HG03280 (cell line): ENCODE data around the gene FAHD1.
"Not testable (repeated sequence)": the region's sequence is repeated elsewhere in the genome, so short reads cannot be mapped to it uniquely, and the experiment has no call there.

Experiments used
- ATAC-seq: cut with Tn5 transposase; IDR thresholded peaks from one replicate; pipeline ENCODE4 v1.9.1; 2021; ENCODE audit warnings: mild to moderate bottlenecking, moderate library complexity; ENCODE audit not compliant: unreplicated experiment

FAHD1 gene

DNA sequence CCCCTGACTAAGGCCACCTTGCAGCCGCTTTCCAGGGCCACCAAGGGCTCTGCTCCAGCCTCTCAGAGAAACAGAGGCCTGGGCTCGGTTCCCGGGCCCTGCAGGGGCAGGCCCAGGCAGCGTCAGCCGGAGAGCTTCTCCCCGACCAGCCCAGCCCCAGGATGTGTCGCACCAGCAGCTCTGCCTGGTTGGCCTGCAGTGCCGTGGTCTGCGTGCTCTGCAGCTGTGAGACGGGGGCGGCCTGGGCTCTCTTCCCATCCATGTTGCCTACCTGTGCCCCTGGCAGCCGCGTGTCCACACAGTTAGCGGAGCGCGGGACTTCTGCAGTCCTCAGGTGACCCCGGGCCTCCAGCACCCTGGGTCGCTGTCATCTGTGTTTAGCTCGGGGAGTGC is 38.3 kb upstream of the FAHD1 start:
- no peak for ATAC-seq

DNA sequence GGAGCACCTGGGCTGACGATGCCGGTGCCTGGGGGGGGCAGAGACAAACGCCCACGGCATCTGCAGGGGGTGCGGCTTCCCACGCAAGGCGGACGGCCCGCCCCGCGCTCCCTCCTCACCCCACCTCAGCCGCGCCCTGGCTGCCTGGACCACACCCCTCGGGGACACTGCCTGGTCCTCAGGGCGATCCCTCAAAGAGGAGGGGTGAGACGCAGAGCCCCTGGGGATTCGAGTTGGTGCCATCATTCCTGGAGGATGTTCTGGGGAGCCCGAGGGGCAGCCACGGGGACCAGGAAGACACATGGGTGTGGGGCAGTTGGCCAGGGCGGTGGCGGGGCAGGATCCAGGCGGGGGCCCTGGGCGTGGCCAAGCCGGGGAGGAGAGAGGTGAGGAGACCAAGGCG is 37.4 kb upstream of the FAHD1 start:
- no peak for ATAC-seq

DNA sequence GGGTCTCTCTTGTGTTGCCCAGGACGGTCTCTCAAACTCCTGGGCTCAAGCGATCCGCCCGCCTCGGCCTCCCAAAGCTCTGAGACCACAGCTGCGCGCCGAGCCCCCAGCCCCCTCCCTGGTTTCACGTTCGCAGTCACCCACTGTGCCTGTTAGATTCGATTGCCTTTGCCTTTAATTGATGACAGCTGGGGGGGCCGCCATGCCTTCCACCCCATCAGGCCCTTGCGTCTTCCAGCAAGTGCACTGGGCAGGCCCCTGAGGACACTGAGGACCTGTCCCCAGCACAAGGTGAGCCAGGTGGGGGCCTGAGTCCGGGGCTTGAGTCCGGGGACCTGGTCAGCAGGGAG is 36.8 kb upstream of the FAHD1 start:
- ATAC-seq: no peak

DNA sequence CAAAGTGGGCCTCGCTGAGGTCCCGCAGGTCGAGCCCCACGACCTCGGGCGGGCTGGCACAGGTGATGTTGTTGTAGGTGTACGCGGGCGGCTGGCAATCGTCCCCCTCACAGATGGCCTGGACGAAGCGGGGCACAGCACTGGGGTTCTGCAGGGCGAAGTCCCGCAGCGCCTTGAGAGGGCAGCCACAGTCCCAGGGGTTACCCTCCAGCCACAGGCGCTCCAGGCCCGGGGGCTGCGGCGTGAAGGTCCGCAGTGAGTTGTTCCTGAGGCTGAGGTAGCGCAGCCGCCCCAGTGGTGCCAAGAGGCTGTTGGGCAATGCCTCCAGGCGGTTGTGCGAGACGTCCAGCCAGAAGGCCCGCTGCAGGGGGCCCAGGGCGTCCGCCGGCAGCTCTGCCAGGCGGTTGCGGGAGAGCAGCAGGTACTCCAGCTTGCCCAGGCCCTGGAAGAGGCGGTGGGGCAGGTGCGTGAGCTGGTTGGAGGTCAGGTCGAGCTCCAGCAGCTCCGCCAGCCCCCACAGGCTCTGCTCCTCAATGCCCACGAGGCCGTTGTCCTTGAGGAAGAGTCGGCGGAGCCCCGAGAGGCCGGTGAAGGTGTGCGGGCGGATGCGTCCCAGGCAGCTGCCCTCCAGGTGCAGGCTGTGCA is 36.3 kb upstream of the FAHD1 start:
- ATAC-seq: no peak

DNA sequence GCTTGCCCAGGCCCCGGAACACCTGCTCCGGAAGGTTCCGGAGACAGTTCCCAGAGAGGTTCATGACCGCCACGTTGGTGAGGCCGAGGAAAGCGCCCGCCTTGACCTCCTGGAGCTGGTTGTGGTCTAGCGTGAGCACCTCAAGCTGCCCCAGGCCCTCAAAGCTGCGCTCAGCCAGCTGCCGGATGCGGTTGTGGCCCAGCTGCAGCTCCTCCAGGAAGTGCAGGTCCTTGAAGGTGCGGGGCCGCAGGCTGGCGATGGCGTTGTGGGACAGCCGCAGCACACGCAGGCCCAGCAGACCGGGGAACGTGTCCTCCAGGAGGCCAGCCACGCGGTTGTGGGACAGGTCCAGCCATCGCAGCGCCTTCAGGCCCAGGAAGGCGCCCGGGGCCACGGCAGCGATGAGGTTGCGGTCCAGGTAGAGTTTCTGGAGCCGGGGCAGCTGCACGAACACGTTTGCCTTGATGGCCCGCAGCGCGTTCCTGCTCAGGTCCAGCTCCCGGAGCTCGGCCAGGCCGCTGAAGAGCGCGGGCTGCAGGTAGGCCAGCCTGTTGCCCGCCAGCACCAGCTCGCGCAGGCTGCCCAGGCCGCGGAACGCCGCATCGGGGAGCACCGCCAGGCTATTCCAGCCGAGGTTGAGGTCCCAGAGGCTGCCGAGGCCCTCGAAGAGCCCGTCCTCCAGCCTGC is 35.6 kb upstream of the FAHD1 start:
- no peak for ATAC-seq

DNA sequence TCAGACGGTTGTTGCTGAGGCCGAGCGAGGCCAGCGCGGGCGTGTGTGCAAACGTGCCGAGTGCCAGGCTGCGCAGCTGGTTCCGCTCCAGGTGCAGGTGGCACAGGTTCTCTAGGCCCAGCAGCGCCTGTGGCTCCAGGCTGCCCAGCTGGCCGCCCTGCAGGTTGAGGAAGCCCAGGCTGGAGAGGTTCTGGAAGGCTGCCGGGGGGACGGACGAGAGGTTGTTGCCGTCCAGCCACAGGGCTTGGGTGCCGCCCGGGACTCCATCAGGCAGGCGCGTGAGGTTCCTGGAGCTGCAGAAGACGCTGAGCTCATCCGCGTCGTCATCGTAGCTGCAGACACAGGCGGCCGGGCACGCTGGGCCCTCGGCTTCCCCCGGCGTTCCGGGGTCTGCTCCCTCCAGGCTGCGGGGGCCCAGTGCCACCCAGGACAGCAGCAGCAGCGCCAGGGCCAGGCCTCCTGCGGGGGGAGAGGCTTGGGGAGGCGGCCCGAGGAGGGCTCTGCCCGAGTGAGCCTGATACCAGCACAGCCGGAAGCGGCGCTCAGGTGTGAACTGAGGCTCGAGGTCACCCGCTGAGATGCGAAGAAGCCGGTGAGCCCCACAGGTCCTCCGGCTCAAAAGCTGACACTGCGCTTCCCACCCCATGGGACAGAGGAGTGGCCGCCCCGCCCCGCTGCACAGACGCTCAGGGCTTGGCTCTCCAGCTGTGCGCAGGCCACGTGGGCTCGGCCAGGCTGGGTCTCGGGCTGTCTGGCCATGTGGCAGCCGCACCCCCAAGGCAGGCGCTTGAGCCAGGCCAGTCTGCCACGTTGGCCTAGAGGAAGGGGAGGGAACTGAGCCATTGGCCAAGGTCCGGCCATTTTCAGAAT is 34.8 kb upstream of the FAHD1 start:
- no peak for ATAC-seq

DNA sequence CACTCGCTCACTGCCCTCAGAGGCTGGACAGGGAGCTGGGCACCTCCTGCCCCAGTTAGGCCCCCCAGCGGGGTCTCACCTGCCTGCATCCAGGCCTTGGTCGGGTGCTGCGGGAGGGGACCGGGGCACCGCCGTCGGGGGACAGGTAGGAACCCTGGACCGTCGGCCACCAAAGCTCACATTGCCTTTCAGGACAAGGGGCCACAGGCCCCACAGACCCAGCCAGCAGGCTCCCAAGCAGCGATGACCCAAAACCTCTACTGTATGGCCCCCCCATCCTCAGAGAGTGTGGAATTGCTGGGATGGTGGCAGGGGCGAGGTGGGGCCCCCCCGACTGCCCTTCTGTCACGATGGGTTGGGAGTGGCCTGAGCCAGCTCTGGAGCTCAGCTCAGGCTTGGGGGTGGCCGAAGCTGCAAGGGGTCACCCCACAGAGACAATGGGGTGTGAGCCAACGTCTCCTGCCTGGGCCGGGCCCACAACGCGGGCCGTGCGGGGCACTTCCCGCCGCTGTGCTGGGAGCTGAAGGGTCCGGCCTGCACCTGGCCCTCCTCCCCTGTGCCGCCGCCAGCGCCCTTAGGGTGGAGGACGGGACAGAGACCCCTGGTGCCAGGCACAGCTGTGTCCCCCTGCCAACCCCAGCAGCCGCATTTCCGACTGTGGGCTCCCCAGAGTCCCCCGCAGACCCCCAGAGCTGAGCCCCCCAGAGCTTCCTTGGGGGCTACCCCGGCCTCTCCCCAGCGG is 34.0 kb upstream of the FAHD1 start:
- ATAC-seq: no peak

DNA sequence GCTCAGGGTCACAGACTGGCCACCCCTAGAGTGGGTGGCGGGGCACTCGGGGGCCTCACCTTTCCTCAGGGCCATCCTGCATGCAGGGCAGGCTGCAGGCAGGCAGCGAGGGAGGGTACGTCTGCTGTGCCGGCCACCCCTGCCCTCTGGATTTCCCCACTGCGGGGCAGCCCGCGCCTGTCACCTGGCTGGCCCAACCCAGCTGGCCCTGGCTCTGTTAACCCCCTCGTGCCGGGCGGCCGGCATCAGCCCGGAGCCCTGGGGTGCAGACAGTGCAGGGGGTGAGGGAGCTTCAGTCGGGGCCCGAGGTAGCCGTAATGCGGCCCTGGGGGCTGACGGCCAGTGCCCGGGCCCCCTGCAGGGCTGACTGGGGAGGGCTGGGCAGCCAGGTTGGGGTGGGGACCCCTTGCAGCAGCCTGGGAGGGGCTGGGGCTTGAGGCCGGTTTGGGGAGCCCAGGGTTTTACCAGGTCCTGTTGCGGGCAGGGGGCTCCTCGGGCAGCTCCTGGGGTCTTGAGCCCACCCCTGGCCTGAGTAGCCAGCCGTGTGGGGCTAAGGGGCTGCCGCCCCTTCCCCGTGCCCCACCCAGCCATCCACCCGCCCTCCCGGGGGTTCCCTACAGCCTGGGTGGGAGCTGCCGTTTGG is 33.3 kb upstream of the FAHD1 start, which contains the start of gene IGFALS:
TSS of gene IGFALS (minus strand) at position 128 of the 643 bp plus-strand sequence. CDS start at position 75, 53 bp downstream.
- no peak for ATAC-seq

DNA sequence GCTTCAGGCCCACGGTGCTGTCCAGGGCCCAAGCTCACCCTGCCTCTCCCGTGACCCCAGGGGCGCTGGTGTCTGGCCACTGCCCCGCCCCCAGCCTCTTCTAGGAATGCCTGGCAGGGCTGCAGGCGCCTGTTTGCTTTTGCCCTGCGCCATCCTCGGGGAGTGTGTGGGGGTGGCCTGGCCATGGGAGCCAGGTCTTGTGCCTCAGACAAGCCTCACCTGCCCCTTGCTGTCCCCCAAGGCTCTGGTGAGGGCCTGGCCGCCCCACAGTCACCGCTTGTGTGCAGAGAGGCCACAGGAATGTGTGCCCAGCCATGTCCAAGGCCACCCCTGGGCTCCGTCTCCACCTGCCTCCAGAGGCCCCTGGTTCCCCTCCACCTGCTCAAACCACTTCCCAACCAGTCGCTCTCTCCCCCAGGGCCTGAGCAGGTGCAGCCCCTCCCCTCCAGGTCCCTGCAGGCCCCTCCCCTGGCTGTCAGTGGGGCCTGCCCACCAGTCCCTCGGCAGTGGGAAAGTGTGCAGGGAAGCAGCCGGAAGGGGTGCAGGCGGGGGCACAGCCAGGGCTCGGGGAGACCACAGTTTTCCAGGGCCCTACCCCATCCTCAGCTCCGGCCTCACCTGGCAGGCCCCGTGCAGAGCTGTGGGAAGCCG is 32.7 kb upstream of the FAHD1 start:
- ATAC-seq: no peak

DNA sequence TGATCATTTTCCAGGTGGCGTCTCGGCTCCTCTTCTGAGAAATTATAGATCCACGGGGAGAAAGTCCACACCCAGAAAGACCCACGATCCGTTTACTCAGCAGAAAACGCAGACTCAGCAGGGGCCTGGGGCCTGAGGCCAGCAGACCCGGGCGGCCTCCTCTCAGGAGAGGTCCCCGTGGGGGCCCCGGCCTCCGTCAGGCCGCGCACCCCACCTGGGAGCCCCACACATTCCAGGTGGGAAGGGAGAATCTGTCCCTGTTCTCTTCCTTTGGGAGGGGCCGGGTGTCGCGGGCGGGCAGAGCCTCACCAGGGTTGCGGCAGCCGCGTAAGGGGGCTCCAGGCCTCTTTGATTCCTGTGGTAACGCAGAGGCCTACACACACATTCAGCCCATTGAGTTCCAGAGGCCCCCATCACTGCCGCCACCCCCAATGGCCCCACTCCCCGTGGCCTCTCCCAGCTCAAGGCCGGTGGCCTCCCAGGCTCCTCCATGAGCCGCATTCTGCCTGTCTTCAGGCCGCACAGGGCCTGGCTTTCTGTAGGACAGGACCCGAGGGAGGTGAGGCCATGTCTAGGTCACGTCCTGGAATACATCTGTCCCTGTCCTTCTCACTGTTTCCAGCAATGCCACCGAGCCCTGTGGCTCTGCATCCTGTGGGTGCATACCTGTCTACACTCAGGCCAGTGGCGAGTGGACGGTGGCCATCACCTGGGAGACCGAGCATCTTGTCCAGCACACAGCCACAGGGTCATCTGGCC is 31.9 kb upstream of the FAHD1 start:
- ATAC-seq: no peak

DNA sequence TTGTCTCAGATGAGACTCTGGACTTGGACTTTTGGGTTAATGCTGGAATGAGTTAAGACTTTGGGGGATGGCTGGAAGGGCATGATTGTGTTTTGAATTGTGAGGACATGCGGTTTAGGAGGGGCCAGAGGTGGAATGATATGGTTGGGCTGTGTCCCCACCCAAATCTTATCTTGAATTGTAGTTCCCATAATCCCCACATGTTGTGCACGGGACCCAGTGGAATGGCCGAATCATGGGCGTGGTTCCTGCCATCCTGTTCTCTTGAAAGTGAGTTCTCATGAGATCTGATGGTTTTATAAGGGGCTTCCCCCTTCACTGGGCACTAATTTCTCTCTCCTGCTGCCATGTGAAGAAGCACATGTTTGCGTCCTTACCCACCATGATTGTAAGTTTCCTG is 27.7 kb upstream of the FAHD1 start:
- ATAC-seq: not testable (repeated sequence)

DNA sequence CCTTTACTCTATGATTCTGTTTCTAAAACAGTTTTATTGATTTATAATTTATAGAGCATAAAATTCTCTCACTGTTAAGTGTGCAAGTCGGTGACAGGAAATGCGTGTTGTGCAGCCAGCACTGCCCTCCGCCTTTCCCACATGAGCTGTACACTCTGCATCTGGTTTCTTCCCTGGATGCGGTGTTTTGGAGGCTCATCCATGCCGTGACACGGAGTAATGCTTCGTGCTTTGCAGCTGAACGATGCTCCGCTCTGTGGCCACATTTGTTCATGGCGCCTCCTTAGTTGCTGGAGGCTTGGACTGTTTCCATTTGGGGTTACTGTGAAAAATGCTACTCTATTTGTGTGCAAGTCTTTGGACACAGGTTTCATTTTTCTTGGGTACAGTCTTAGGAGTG is 26.3 kb upstream of the FAHD1 start:
- ATAC-seq: no peak

DNA sequence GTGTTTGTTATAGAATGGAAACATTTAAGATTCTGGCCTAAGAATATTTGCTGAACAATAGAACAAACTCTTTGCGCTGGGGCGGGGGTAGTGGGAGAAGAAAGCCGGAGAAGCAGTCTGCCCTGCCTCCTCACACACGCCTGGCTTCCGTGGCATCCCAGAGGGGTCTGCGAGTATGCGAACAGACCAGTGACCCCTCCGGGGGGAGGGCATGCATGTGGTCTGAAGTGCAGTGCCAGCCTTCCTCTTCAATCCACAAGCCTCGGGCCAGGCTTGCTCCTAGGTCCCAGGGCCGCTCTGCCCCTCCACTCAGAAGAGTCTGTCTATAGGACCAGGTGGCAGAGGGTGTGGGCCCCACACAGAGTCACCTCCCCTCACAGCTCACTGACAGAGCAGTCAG is 19.4 kb upstream of the FAHD1 start:
- ATAC-seq: no peak

DNA sequence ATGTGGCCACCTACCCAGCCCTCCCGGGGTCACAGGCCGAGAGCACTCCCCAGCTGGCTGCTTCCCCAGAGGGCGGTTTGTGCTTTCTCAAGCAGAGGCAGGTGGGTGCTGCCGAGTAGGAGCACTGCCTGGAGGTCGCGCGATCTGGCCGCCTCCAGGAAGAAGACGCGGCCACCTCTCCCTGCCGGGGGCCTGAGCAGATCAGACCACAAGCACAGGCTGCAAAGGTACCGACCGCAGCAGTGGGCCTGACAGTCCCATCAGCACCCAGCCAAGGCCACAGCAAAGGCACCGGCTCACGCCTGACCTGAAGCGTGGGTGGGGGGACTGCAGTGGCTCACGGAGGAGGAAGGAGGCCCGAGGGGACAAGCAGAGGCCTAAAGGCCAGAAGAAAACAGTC is 18.3 kb upstream of the FAHD1 start:
- ATAC-seq: no peak

DNA sequence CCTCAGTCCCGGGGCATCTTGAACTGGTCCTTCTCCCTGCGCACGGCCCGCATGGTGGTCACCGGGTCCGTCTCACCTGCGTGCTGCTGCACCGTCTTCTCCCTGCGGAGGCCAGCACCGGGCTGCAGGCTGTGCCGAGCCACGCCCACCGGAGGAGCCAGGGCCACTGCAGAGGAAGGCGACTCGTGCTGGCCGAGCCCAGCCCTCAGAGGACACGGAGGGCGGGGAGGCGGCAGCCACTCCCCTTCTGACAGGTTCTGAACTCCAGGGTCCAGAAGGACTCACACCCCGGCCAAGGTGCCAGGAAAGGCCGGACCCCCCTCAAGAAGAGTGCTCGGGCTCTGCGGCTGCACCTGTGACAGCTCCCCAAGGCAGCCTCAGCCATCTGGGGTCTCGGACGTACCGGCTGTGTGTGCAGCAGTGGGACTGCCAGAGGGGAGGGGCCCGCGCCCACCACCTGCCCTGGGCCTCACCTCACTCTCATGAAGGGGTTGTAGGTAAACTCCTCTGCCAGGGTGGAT is 17.7 kb upstream of the FAHD1 start:
- ATAC-seq: no peak

DNA sequence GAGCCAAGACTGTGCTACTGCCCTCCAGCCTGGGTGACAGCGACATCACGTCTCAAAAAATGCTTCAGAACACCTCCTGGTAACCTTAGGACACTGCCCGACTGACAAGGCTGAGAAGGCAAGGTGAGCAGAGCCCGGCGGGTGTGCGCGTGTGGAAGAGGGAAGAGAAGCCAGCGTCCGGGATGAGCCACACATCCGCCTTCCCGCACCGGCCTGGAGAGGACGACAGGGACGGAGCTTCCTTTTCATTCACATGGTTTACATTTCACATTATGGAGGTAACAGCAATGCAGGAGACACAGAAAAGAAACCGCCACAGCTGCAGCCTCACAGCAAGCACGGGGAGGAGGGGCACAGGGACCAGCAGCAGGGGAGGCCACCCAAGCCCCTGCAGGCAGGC is 16.9 kb upstream of the FAHD1 start:
- no peak for ATAC-seq

DNA sequence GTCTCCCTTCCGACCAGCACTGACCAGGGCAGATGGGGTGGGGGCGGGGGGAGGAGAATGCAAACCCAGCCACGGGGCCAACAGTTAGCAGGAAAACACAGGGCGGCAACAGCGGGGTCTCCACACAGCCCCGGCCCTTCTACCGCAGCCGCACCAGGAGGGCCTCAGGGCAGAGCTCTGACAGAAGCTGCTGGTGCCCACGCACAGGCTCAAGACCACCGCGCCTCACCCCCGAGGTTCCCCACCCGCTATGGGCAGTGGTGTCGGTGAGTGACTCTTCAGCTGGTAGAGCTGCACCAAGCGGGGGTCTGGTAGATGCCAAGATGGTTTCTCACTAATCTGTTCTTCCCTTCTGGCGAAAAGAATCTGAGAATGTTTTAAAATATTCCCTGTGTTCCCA is 16.5 kb upstream of the FAHD1 start:
- no peak for ATAC-seq

DNA sequence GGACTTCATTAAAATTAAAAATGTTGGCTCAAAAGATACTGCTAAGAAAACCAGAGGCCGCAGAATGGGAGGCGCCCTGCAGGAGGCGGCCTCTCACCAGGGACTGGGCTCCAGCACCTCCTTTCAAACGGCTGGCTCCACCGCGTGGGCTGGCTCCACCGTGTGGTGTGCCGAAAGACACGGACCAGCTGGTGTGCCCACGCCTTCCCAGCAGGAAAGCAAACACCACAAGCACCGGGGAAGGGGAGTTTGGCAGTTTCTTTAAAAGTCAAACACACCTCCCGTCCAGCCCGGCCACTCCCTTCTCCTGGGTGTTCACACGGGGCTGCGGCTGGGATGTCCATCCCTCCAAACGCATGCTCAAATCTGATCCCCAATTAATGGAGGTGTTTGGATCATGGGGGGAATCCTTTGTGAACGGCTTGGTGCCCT is 14.3 kb upstream of the FAHD1 start:
- ATAC-seq: no peak

DNA sequence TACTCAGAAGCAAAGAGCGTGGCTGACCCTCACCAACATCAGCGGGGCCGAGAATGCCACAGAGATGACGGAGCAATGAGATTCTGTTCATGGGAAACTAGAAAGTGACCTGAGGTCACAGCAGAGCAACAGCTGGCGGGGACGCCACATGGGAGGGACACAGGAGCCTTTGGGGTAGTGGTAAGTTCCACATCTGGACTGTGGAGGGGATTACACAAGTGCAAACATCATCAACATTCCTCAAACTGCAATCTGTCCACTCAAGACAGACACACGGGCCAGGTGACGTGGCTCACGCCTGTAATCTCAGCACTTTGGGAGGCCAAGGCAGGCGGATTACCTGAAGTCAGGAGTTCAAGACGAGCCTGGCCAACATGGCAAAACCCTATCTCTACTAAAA is 11.5 kb upstream of the FAHD1 start:
- ATAC-seq: no peak
